ENCODE data around the gene RNASEL.
"Not testable (repeated sequence)": the region's sequence is repeated elsewhere in the genome, so short reads cannot be mapped to it uniquely, and the experiment has no call there.

Gene RNASEL

GRCh38 chr1:182561456-182561855, 27.6 kb downstream of the RNASEL start:
- Mint-ChIP-seq H3K4me3 (no peak overlapping the region), H3K9me3 (no peaks in the 10 kb centered on the region), H3K27ac (ENCODE audit: low read depth) (no peak overlapping the region), H3K4me1 (no peaks in the 10 kb centered on the region), H3K36me3 (ENCODE audit: insufficient read depth) (no peaks in the 10 kb centered on the region), H3K27me3 (no peaks in the 10 kb centered on the region)
- DNase-seq (ENCODE audit: low spot score in 2 of 2) (no peak), ATAC-seq (replicated peaks; ENCODE audit: extremely low read depth, poor library complexity, severe bottlenecking) (no peak)

GRCh38 chr1:182560392-182560984, 28.6 kb downstream of the RNASEL start:
- Mint-ChIP-seq H3K36me3 (ENCODE audit: insufficient read depth) (no peaks in the 10 kb centered on the region), H3K4me1 (no peaks in the 10 kb centered on the region), H3K27ac (ENCODE audit: low read depth) (no peak overlapping the region), H3K4me3 (no peak overlapping the region), H3K27me3 (no peaks in the 10 kb centered on the region), H3K9me3 (no peaks in the 10 kb centered on the region)
- DNase-seq (ENCODE audit: low spot score in 2 of 2), result no peak
- no peak for ATAC-seq (replicated peaks; ENCODE audit: extremely low read depth, poor library complexity, severe bottlenecking)

DNA sequence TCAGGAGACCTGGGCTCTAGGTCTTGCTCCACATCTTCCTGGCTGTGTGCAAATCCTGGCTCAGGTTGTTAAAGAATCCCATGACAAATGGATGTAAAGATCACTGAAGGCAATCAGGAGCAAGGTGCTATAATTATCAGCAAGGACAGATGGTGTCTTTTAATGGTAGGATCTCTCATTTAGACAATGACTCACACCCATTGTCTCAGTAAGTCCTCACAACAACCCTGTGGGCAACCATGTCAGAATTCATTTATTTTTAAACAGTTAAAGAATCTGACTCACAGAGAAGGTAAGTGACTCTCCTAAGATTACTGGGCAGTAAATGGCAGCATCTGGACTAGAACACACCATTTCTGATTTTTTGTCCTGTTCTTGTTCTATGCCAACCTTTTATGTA, 32.8 kb downstream of the RNASEL start:
- Mint-ChIP-seq H3K9me3 (peaks cover 5% of the 10 kb centered on the region), H3K36me3 (ENCODE audit: insufficient read depth) (no peaks in the 10 kb centered on the region), H3K4me1 (no peaks in the 10 kb centered on the region), H3K27ac (ENCODE audit: low read depth) (no peak overlapping the region), H3K27me3 (no peaks in the 10 kb centered on the region), H3K4me3 (no peak overlapping the region)
- DNase-seq (ENCODE audit: low spot score in 2 of 2) (no peak), ATAC-seq (replicated peaks; ENCODE audit: extremely low read depth, poor library complexity, severe bottlenecking) (no peak)

DNA sequence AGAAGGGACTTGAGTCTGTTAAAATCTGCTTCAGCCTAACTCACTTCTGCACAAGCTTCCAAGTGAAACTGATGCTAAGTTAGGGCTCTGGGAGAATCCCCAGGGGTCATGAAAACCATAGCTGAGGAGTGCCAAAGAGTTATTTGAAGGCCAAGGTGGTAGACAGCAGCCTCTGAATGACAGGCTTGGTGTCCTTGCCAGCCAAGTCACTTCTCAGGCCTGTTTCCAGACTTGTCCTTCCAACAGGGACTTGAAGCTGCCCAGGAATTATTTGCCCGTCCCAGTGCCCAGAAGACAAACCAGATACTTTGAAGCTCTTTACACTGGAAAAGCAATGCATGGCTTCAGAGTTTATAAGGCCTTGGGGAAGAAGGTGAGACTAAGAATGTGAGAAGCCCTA, 33.6 kb downstream of the RNASEL start:
- no peak overlapping the region for H3K27ac Mint-ChIP-seq (ENCODE audit: low read depth)
- no peak for DNase-seq (ENCODE audit: low spot score in 2 of 2)
- H3K4me3 Mint-ChIP-seq, result no peak overlapping the region
- no peak for ATAC-seq (replicated peaks; ENCODE audit: extremely low read depth, poor library complexity, severe bottlenecking)
- H3K36me3 Mint-ChIP-seq (ENCODE audit: insufficient read depth), result no peaks in the 10 kb centered on the region
- no peaks in the 10 kb centered on the region for H3K27me3 Mint-ChIP-seq
- H3K4me1 Mint-ChIP-seq, result no peaks in the 10 kb centered on the region
- H3K9me3 Mint-ChIP-seq, result peaks cover 5% of the 10 kb centered on the region

DNA sequence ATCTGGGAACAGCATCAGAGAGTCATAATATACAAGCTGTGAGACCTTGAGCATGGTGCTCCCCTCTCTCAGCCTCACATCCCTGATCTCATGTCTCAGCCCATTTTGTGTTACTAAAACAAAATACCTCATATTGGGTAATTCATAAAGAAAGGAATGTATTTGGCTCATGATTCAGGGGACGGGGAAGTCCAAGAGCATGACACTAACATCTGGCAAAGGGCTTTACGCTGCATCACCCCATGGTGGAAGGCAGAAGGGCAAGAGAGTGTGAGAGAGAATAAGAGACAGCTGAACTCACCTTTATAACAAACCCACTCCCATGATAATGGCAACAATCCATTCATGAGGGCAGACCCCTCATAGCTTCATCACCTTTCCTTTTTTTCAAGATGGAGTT, 36.5 kb downstream of the RNASEL start:
- Mint-ChIP-seq H3K4me3 (no peak overlapping the region), H3K4me1 (no peaks in the 10 kb centered on the region), H3K9me3 (peaks cover 5% of the 10 kb centered on the region), H3K27ac (ENCODE audit: low read depth) (no peak overlapping the region), H3K27me3 (peaks cover 9% of the 10 kb centered on the region), H3K36me3 (ENCODE audit: insufficient read depth) (peaks cover 2% of the 10 kb centered on the region)
- DNase-seq (ENCODE audit: low spot score in 2 of 2), result no peak
- ATAC-seq (replicated peaks; ENCODE audit: extremely low read depth, poor library complexity, severe bottlenecking), result no peak

GRCh38 chr1:182549811-182550210, 39.2 kb downstream of the RNASEL start:
- peaks cover 5% of the 10 kb centered on the region for H3K9me3 Mint-ChIP-seq
- DNase-seq (ENCODE audit: low spot score in 2 of 2) (no peak), ATAC-seq (replicated peaks; ENCODE audit: extremely low read depth, poor library complexity, severe bottlenecking) (no peak)
- H3K4me1 Mint-ChIP-seq, result no peaks in the 10 kb centered on the region
- H3K36me3 Mint-ChIP-seq (ENCODE audit: insufficient read depth), result peaks cover 2% of the 10 kb centered on the region
- peaks cover 34% of the 10 kb centered on the region for H3K27me3 Mint-ChIP-seq
- H3K4me3 Mint-ChIP-seq, result no peak overlapping the region
- H3K27ac Mint-ChIP-seq (ENCODE audit: low read depth), result no peak overlapping the region

DNA sequence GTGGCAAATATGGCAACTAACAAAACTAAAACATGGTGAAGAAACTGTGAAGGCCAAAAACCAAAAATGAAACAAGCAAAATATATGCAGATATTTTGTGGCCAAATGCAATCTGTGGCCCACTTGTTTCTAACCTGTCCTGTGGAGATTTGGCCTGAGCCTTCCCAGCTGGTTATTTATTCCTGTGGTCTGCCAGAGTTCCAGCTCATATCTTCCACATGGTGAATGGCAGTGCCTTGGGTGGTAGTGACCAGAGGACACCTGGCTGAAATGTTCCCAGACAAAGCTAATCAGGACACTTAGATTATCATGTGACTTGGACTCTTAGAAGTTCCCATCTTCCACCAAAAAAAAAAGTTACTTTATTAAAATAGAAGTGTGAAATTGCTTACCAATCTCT, 39.7 kb downstream of the RNASEL start:
- H3K27me3 Mint-ChIP-seq, result peaks cover 39% of the 10 kb centered on the region
- no peak for DNase-seq (ENCODE audit: low spot score in 2 of 2)
- H3K4me1 Mint-ChIP-seq, result no peaks in the 10 kb centered on the region
- ATAC-seq (replicated peaks; ENCODE audit: extremely low read depth, poor library complexity, severe bottlenecking), result no peak
- no peak overlapping the region for H3K27ac Mint-ChIP-seq (ENCODE audit: low read depth)
- no peak overlapping the region for H3K4me3 Mint-ChIP-seq
- H3K36me3 Mint-ChIP-seq (ENCODE audit: insufficient read depth), result peaks cover 2% of the 10 kb centered on the region
- peaks cover 5% of the 10 kb centered on the region for H3K9me3 Mint-ChIP-seq

DNA sequence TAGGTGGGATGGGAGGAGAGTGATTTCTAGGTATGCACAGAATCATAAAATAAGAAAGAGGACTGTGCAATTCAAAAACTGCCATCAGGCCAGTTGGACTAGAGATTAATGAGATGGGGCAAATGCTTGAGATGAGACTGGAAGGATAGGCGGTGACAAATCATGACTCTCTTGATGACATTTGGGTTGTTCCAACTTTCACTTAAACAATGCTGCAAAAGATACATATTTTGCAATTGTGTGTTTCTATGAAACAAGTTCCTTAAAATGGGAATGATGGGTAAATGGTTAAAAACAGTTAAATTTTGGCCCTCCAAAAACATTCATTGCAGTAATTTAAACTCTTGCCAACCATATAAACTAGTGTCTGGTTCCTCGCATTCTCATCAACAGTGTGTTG, 55.2 kb downstream of the RNASEL start:
- no peak for DNase-seq (ENCODE audit: low spot score in 2 of 2)
- Mint-ChIP-seq H3K36me3 (ENCODE audit: insufficient read depth) (no peaks in the 10 kb centered on the region), H3K4me1 (no peaks in the 10 kb centered on the region), H3K9me3 (no peaks in the 10 kb centered on the region), H3K27ac (ENCODE audit: low read depth) (no peak overlapping the region), H3K27me3 (peaks cover 37% of the 10 kb centered on the region), H3K4me3 (no peak overlapping the region)
- ATAC-seq (replicated peaks; ENCODE audit: extremely low read depth, poor library complexity, severe bottlenecking), result no peak

DNA sequence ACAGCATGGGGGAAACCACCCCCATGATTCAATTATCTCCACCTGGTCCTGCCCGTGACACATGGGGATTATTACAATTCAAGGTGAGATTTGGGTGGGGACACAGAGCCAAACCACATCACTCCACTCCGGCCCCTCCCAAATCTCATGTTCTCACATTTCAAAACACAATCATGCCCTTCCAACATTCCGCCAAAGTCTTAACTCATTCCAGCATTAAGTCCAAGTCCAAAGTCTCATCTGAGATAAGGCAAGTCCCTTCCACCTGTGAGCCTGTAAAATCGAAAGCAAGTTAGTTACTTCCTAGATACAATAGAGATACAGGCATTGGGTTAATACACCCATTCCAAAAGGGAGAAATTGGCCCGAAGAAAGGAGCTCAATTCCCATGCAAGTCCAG, 60.9 kb downstream of the RNASEL start:
- H3K27ac Mint-ChIP-seq (ENCODE audit: low read depth); DNase-seq (ENCODE audit: low spot score in 2 of 2); ATAC-seq (replicated peaks; ENCODE audit: extremely low read depth, poor library complexity, severe bottlenecking): not testable (repeated sequence)

DNA sequence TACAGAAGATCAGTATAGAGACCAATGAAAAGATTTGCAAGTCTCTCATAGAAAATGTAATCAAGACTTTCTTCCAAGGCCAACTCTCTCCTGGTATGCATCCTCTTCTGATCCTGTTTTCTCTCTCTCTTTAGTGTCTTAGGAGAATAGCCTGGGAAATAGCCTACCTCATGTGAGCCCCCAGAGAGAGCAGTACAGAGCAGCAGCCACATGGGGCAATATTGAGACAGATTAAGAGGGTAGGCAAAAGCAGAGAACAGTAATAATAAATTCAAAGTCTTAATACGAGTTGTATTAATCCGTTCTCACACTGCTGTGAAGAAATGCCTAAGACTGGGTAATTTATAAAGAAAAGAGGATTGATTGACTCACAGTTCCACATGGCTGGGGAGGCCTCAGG, 61.4 kb downstream of the RNASEL start:
- no peak overlapping the region for H3K4me3 Mint-ChIP-seq
- H3K36me3 Mint-ChIP-seq (ENCODE audit: insufficient read depth), result no peaks in the 10 kb centered on the region
- H3K27me3 Mint-ChIP-seq, result peaks cover 63% of the 10 kb centered on the region
- no peak overlapping the region for H3K27ac Mint-ChIP-seq (ENCODE audit: low read depth)
- no peak for ATAC-seq (replicated peaks; ENCODE audit: extremely low read depth, poor library complexity, severe bottlenecking)
- H3K4me1 Mint-ChIP-seq, result no peaks in the 10 kb centered on the region
- H3K9me3 Mint-ChIP-seq, result peaks cover 15% of the 10 kb centered on the region
- DNase-seq (ENCODE audit: low spot score in 2 of 2), result no peak

More for the DNA sequence above, 60.9 kb downstream of the RNASEL start:
- not testable (repeated sequence) for H3K36me3 Mint-ChIP-seq (ENCODE audit: insufficient read depth); H3K4me1 Mint-ChIP-seq; H3K4me3 Mint-ChIP-seq
- peaks cover 15% of the 10 kb centered on the region for H3K9me3 Mint-ChIP-seq
- peaks cover 58% of the 10 kb centered on the region for H3K27me3 Mint-ChIP-seq

GRCh38 chr1:182525342-182525741, 63.7 kb downstream of the RNASEL start:
- Mint-ChIP-seq H3K9me3 (peaks cover 15% of the 10 kb centered on the region), H3K27ac (ENCODE audit: low read depth) (no peak overlapping the region), H3K27me3 (peaks cover 71% of the 10 kb centered on the region), H3K36me3 (ENCODE audit: insufficient read depth) (no peaks in the 10 kb centered on the region), H3K4me1 (no peaks in the 10 kb centered on the region), H3K4me3 (no peak overlapping the region)
- DNase-seq (ENCODE audit: low spot score in 2 of 2) (no peak), ATAC-seq (replicated peaks; ENCODE audit: extremely low read depth, poor library complexity, severe bottlenecking) (no peak)
